Lower leg skin (tissue), 3 donors: Measurements from ENCODE around the gene SSTR5.

Experiments used
- POLR2A ChIP-seq, 2 donors: fragments of 450-650 bp; IDR thresholded peaks; one replicate each; pipeline ENCODE4 v1.6.1; 2016 to 2017; ENCODE audit warnings: antibody characterized with exemption in 2 of 2, mild to moderate bottlenecking in 1 of 2, moderate library complexity in 1 of 2
- TF ChIP-seq, protein P1 (sequence below), 3 donors: fragments of 450-650 bp; IDR thresholded peaks; one replicate each; pipeline ENCODE4 v1.5.1; 2016; ENCODE audit warnings: antibody characterized with exemption in 3 of 3, mild to moderate bottlenecking in 3 of 3, moderate library complexity in 2 of 3

DNA sequence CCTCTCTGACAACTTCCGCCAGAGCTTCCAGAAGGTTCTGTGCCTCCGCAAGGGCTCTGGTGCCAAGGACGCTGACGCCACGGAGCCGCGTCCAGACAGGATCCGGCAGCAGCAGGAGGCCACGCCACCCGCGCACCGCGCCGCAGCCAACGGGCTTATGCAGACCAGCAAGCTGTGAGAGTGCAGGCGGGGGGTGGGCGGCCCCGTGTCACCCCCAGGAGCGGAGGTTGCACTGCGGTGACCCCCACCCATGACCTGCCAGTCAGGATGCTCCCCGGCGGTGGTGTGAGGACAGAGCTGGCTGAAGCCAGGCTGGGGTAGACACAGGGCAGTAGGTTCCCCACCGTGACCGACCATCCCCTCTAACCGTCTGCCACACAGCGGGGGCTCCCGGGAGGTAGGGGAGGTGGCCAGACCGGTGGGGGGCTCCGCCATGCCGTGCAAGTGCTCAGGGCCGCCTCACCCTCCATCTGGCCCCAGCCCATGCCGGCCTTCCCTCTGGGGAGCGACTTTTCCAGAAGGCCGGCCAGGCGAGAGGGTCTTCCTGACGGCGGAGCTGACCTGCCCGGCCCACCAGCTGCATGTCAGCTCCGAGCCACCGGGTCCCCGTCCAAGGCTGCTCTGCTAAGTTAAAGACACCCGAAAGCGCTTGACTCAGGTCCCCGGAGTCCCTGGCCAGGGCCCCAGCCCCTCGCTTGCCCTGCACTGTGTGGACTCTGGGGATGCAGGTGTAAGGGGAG is 7.4 kb downstream of the SSTR5 start:
- TF ChIP-seq, protein P1, sequence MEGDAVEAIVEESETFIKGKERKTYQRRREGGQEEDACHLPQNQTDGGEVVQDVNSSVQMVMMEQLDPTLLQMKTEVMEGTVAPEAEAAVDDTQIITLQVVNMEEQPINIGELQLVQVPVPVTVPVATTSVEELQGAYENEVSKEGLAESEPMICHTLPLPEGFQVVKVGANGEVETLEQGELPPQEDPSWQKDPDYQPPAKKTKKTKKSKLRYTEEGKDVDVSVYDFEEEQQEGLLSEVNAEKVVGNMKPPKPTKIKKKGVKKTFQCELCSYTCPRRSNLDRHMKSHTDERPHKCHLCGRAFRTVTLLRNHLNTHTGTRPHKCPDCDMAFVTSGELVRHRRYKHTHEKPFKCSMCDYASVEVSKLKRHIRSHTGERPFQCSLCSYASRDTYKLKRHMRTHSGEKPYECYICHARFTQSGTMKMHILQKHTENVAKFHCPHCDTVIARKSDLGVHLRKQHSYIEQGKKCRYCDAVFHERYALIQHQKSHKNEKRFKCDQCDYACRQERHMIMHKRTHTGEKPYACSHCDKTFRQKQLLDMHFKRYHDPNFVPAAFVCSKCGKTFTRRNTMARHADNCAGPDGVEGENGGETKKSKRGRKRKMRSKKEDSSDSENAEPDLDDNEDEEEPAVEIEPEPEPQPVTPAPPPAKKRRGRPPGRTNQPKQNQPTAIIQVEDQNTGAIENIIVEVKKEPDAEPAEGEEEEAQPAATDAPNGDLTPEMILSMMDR (IDR thresholded peaks at IDR 0.05) = no peak
- TF ChIP-seq POLR2A (IDR thresholded peaks at IDR 0.05) = no peak
